ENCODE results near the gene CELF5. TPM values are rescaled to one million over a fixed set of nuclear protein-coding genes. Genes with fewer than 3 reads are reported as not detected.

The CELF5 gene
- total RNA-seq, 1 donor from 2014 or later, result 51.6 TPM

GRCh38 chr19:3245050-3245449, 20.6 kb downstream of the CELF5 start:
- no peak for DNase-seq

- no peak for DNase-seq
Measured at GRCh38 chr19:3248728-3249326, 24.4 kb downstream of the CELF5 start.

GRCh38 chr19:3249408-3249807, 24.9 kb downstream of the CELF5 start:
- DNase-seq, result no peak

GRCh38 chr19:3250675-3251074, 26.2 kb downstream of the CELF5 start:
- DNase-seq, result no peak

- no peak for DNase-seq
Measured at GRCh38 chr19:3251229-3251628, 26.8 kb downstream of the CELF5 start.

GRCh38 chr19:3252650-3253049, 28.2 kb downstream of the CELF5 start:
- DNase-seq, result no peak

- DNase-seq, result no peak
Measured at GRCh38 chr19:3253270-3253669, 28.8 kb downstream of the CELF5 start.

- no peak for DNase-seq
Measured at GRCh38 chr19:3254520-3254919, 30.1 kb downstream of the CELF5 start.

- DNase-seq, result no peak
Measured at GRCh38 chr19:3257071-3257470, 32.6 kb downstream of the CELF5 start.

GRCh38 chr19:3262362-3262761, 37.9 kb downstream of the CELF5 start:
- no peak for DNase-seq

GRCh38 chr19:3263866-3264265, 39.4 kb downstream of the CELF5 start:
- DNase-seq, result no peak

- no peak for DNase-seq
Measured at GRCh38 chr19:3265432-3265831, 41.0 kb downstream of the CELF5 start.

- DNase-seq, result no peak
Measured at GRCh38 chr19:3266092-3266693, 41.7 kb downstream of the CELF5 start.

- DNase-seq, result no peak
Measured at GRCh38 chr19:3266792-3267514, 42.5 kb downstream of the CELF5 start.

- peak; percentile 52 for DNase-seq
Measured at GRCh38 chr19:3268326-3268725, 43.9 kb downstream of the CELF5 start.

GRCh38 chr19:3268763-3269162, 44.3 kb downstream of the CELF5 start:
- no peak for DNase-seq

GRCh38 chr19:3269916-3270671, 45.6 kb downstream of the CELF5 start:
- no peak for DNase-seq

- peak; percentile 72 for DNase-seq
Measured at GRCh38 chr19:3270902-3271301, 46.4 kb downstream of the CELF5 start.

- DNase-seq, result no peak
Measured at GRCh38 chr19:3272401-3272931, 48.0 kb downstream of the CELF5 start.

- DNase-seq, result no peak
Measured at GRCh38 chr19:3272952-3273351, 48.5 kb downstream of the CELF5 start.

GRCh38 chr19:3274245-3274941, 49.9 kb downstream of the CELF5 start:
- no peak for DNase-seq

- no peak for DNase-seq
Measured at GRCh38 chr19:3274942-3275582, 50.6 kb downstream of the CELF5 start.
